Left colon (tissue), 2 donors: ENCODE measurements around the gene EXOSC10. TPM values are rescaled to one million over a fixed set of nuclear protein-coding genes. Genes with fewer than 3 reads are reported as not detected.
"Not testable (repeated sequence)": the region's sequence is repeated elsewhere in the genome, so short reads cannot be mapped to it uniquely, and the experiment has no call there.

Experiments used
- ATAC-seq: fragments of 200-7000 bp; cut with Tn5 transposase; one replicate; pipeline ENCODE4 v1.9.1; 2020; ENCODE audit warnings: mild to moderate bottlenecking, moderate library complexity
- DNase-seq, 2 donors: peaks; one replicate each; pipeline ENCODE4 v3.0.0-alpha.2; 2020
- intact Hi-C, 2 donors: fragments of 100-400 bp; cut with DNase I in 1 of 2; cut with micrococcal nuclease in 1 of 2; formaldehyde crosslinking; loops; one replicate each; pipeline versions ENCODE4 v1.11.2 to v1.14.0; 2022; cut with DNase I, micrococcal nuclease
- total RNA-seq, 2 donors: library from RNA; stranded (reverse); fragmentation: NEBNext Ultra II Directional; extraction: Animal tissue kit (Norgen Biotek cat#: 25700); gene quantifications; one replicate each; pipeline ENCODE4 v1.2.1, GENCODE V29; 2021
- donor health status: DM: no; HTN: no; CAD: no.
- donor health status: DM: yes; HTN: yes; CAD: no.

Gene EXOSC10
- total RNA-seq, 2 donors from 2014 or later, result 38.2 to 54.3 TPM

DNA sequence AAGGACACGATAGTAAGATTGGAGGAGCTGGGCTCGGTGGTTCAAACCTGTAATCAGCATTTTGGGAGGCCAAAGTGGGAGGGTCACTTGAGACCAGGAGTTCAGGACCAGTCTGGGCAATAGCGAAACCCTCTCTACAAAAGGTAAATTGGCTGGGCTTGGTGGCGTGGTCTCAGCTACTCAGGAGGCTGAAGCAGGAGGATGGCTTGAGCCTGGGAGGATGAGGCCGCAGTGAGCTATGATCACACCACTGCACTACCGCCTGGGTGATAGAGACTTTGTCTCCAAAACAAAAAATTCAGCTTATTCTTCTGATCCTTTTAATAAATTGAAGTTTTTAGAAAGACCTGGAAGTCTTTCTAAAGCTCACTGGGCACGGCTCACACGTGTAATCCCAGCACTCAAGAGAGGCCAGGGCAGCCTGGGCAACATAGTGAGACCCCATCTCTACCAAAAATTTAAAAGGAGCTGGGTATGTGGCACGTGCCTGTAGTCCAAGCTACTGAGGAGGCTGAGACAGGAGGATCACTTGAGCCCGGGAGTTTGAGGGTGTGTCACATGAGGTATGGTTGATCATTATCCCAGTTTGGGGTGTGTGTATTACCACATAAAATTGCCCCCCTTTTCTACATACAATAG, 67.9 kb downstream of the EXOSC10 start:
- no peak for DNase-seq
- intact Hi-C loops, result no loop called here
- peak; percentile 30 for ATAC-seq

DNA sequence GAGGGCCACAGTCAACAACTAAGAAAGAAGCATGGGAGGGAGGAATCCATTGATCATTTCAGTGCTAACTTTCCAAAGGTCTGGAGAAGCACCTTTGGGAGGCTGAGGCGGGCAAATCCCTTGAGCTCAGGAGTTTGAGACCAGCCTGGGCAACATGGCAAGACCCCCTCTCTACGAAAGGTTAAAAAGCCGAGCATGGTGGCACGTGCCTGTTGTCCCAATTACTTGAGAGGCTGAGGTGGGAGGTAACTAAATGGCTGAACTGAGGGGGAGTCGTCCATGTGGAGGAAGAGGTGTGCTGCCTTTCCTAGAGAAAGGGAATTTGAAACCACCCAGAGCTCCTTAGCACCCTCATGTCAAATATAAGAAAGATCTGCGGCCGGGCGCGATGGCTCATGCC, 68.8 kb downstream of the EXOSC10 start:
- intact Hi-C loops, result no loop called here
- DNase-seq (no peak), ATAC-seq (no peak)

- DNase-seq, result no peak
- intact Hi-C loops, result no loop called here
- ATAC-seq, result no peak
These were observed 71.7 kb downstream of the EXOSC10 start for GRCh38 chr1:11028018-11028417.

DNA sequence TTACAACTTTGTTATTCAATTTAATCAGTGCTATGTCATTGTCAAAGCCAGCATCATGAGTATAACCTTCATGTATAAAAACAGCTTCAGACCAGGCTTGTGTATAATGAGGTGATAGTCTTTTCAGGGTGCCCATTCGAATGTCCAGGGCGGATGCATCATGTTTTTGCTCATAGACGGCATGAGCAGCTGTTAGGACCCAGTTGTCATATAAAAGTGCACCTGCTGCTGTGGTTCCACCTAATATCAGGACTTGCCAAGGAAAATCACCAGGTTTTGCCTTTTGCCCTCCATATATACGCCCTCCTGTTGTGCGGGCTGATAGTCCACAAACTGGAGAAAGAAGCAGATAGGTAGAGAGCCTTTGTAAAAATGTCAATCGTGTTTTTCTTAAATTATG, 72.4 kb downstream of the EXOSC10 start:
- intact Hi-C loops, result no loop called here
- ATAC-seq, result no peak
- no peak for DNase-seq

DNA sequence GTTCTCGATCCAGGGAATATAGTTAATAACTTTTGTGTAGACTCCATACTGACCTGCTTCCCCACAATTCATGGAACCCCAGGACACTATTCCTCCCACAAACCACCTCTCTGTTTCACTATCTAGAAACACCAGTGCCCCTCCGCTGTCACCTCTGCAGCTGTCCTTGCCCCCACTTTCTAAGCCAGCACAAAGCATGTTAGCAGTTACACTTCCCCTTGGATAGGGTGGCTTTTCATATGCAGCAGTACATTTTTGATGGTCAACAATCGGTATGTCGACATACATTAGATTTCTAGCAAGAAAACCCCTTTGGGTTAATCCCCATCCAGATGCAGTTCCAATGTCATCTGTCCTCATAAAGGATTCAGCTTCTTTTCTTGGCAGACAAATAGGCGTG, 72.8 kb downstream of the EXOSC10 start:
- DNase-seq (no peak), ATAC-seq (no peak)
- intact Hi-C loops, result no loop called here

- intact Hi-C loops, result no loop called here
- DNase-seq (no peak), ATAC-seq (no peak)
These were observed 73.6 kb downstream of the EXOSC10 start for GRCh38 chr1:11026052-11026451.

GRCh38 chr1:11025618-11026017, 74.1 kb downstream of the EXOSC10 start:
- intact Hi-C loops, result no loop called here
- no peak for DNase-seq
- no peak for ATAC-seq

- intact Hi-C loops, result no loop called here
These were observed 74.8 kb downstream of the EXOSC10 start for GRCh38 chr1:11024874-11025203.

DNA sequence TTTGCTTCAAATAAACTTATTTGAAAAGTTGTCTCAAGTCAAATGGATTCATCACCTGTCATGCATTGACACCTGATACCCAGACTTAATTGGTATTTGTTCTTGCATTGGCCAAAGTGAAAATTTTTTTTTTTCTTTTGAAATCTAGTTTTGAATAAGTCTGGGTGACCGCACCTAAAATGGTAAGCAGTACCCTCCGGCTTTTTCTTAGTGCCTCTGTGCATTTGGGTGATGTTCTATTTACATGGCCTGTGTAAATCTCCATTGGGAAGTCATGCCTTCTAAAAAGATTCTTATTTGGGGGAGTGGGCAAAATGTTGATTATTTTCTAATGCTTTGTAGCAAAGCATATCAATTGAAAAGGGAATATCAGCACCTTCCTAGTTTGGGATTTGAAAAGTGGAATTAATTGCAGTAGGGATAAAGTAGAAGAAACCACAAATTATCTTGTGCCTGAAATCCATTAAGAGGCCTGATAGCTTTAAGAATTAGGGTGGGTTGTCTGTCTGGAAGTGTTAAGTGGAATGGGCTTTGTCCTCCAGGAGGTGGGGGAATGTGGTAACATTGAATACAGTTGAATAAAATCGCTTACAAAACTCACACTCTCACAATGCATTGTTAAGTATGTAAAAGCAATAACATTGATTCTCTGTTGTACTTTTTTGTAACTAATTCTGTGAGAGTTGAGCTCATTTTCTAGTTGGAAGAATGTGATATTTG, 75.4 kb downstream of the EXOSC10 start:
- ATAC-seq (no peak), DNase-seq (no peak)
- intact Hi-C loops, result no loop called here

More at GRCh38 chr1:11024874-11025203, 74.8 kb downstream of the EXOSC10 start:
- no peak for DNase-seq
- no peak for ATAC-seq

DNA sequence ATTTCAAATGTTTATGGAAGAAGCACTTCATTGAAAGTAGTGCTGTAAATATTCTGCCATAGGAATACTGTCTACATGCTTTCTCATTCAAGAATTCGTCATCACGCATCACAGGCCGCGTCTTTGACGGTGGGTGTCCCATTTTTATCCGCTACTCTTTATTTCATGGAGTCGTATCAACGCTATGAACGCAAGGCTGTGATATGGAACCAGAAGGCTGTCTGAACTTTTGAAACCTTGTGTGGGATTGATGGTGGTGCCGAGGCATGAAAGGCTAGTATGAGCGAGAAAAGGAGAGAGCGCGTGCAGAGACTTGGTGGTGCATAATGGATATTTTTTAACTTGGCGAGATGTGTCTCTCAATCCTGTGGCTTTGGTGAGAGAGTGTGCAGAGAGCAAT, 76.5 kb downstream of the EXOSC10 start:
- intact Hi-C loops, result no loop called here
- ATAC-seq, result no peak

DNA sequence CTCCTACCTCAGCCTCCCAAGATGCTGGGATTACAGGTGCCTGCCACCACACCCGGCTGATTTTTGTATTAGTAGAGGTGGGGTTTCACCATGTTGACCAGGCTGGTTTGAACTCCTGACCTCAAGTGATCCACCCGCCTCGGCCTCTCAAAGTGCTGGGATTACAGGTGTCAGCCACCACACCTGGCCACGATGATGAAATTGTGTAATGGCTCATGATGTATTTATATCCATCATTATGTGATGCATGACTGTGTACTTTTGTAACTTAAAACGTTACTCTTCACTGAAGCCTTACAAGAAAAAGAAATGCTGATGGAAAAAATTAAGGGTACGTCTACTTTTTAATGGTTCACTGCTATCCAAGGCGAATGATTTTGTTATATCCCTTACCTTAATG, 79.7 kb downstream of the EXOSC10 start:
- intact Hi-C loops, result no loop called here
- no peak for DNase-seq
- peak; percentile 42 for ATAC-seq

More for the DNA sequence above, 76.5 kb downstream of the EXOSC10 start:
- DNase-seq, result no peak

GRCh38 chr1:11019358-11019757, 80.3 kb downstream of the EXOSC10 start:
- intact Hi-C loops, DNase-seq: not testable (repeated sequence)
- ATAC-seq, result peak; percentile 64

Other genes with a start within 250 kb of the EXOSC10 start
- 100 to 1,000 TPM; 112 to 121 TPM for gene TARDBP, start 87.2 kb downstream of the EXOSC10 start, total RNA-seq
- gene MASP2, start 52.6 kb downstream of the EXOSC10 start, total RNA-seq, result not detected
- 10 to 100 TPM; 17.8 to 29.9 TPM for gene SRM, start 39.9 kb downstream of the EXOSC10 start, total RNA-seq
- under 1 TPM; 0.34 to 0.81 TPM for gene ANGPTL7, start 89.5 kb upstream of the EXOSC10 start, total RNA-seq
- 10 to 100 TPM; 31.0 to 40.1 TPM for gene MTOR, start 162.7 kb upstream of the EXOSC10 start, total RNA-seq
- gene UBIAD1, start 173.3 kb upstream of the EXOSC10 start, total RNA-seq, result 10 to 100 TPM; 11.0 to 12.4 TPM